ENCODE measurements around the gene FOXK2. TPM values are rescaled to one million over a fixed set of nuclear protein-coding genes. Genes with fewer than 3 reads are reported as not detected.

Gene FOXK2
- total RNA-seq, 1 donor from 2014 or later: 42.5 TPM

- DNase-seq (ENCODE audit: low read depth): no peak
- no peak for TF ChIP-seq CTCF (IDR thresholded peaks at IDR 0.05; ENCODE audit: insufficient read depth, low read length, poor library complexity, severe bottlenecking)
- peaks cover 4% of the 10 kb centered on the region for H3K36me3 ChIP-seq (ENCODE audit: control insufficient read depth, insufficient read depth, low read length)
- no peaks in the 10 kb centered on the region for H3K27me3 ChIP-seq (ENCODE audit: control insufficient read depth, insufficient read depth, low read length)
- H3K4me3 ChIP-seq (ENCODE audit: low read depth, low read length): no peak overlapping the region
Observed at GRCh38 chr17:82644148-82644547, 124.6 kb downstream of the FOXK2 start.

GRCh38 chr17:82645516-82645915, 126.0 kb downstream of the FOXK2 start:
- DNase-seq (ENCODE audit: low read depth): no peak
- Histone ChIP-seq H3K27me3 (ENCODE audit: control insufficient read depth, insufficient read depth, low read length) (no peaks in the 10 kb centered on the region), H3K4me3 (ENCODE audit: low read depth, low read length) (no peak overlapping the region), H3K36me3 (ENCODE audit: control insufficient read depth, insufficient read depth, low read length) (peaks cover 4% of the 10 kb centered on the region)
- no peak for TF ChIP-seq CTCF (IDR thresholded peaks at IDR 0.05; ENCODE audit: insufficient read depth, low read length, poor library complexity, severe bottlenecking)

- no peaks in the 10 kb centered on the region for H3K27me3 ChIP-seq (ENCODE audit: control insufficient read depth, insufficient read depth, low read length)
- peaks cover 4% of the 10 kb centered on the region for H3K36me3 ChIP-seq (ENCODE audit: control insufficient read depth, insufficient read depth, low read length)
- DNase-seq (ENCODE audit: low read depth): no peak
- H3K4me3 ChIP-seq (ENCODE audit: low read depth, low read length): peak overlapping the region; percentile 98
- TF ChIP-seq CTCF (IDR thresholded peaks at IDR 0.05; ENCODE audit: insufficient read depth, low read length, poor library complexity, severe bottlenecking): peak; percentile 9
Observed at GRCh38 chr17:82647593-82648164, 128.1 kb downstream of the FOXK2 start.

- H3K27me3 ChIP-seq (ENCODE audit: control insufficient read depth, insufficient read depth, low read length): no peaks in the 10 kb centered on the region
- peak within 1 kb of the TSS; percentile 98 for H3K4me3 ChIP-seq (ENCODE audit: low read depth, low read length)
- peaks cover 4% of the 10 kb centered on the region for H3K36me3 ChIP-seq (ENCODE audit: control insufficient read depth, insufficient read depth, low read length)
- TF ChIP-seq CTCF (IDR thresholded peaks at IDR 0.05; ENCODE audit: insufficient read depth, low read length, poor library complexity, severe bottlenecking): no peak
- DNase-seq (ENCODE audit: low read depth): peak; percentile 83
Observed at GRCh38 chr17:82648165-82648668, 128.7 kb downstream of the FOXK2 start, which contains the start of gene WDR45B. TSS of gene WDR45B (minus strand) at chr17:82648444. CDS start at chr17:82648340, 104 bp downstream.

GRCh38 chr17:82648742-82649331, 129.3 kb downstream of the FOXK2 start:
- H3K27me3 ChIP-seq (ENCODE audit: control insufficient read depth, insufficient read depth, low read length): no peaks in the 10 kb centered on the region
- peaks cover 4% of the 10 kb centered on the region for H3K36me3 ChIP-seq (ENCODE audit: control insufficient read depth, insufficient read depth, low read length)
- DNase-seq (ENCODE audit: low read depth): no peak
- TF ChIP-seq CTCF (IDR thresholded peaks at IDR 0.05; ENCODE audit: insufficient read depth, low read length, poor library complexity, severe bottlenecking): no peak
- peak overlapping the region; percentile 38 for H3K4me3 ChIP-seq (ENCODE audit: low read depth, low read length)

Measured in kidney epithelial cell (primary cell).